Smooth muscle cell (in vitro differentiated cells): Measurements from ENCODE around the gene AP1S1. TPM values are rescaled to one million over a fixed set of nuclear protein-coding genes. Genes with fewer than 3 reads are reported as not detected.
A peak's percentile ranks its signal among the peaks of the same experiment; 100 is the strongest.

Experiments used
- DNase-seq: peaks from one replicate; lab custom pipeline; 2025; ENCODE audit not compliant: unreplicated experiment; lab: John Stamatoyannopoulos, UW
- H2AFZ ChIP-seq: fragments of 200-600 bp; sonication (generic); 2 replicates; pipeline ENCODE4 v1.6.0; 2016; ENCODE audit warnings: antibody characterized with exemption, low read depth, mild to moderate bottlenecking
- H3F3A ChIP-seq: fragments of 200-600 bp; sonication (generic); 2 replicates; pipeline ENCODE4 v1.6.0; 2017; ENCODE audit warnings: antibody characterized with exemption, low read depth
- H3K27ac ChIP-seq: fragments of 200-600 bp; sonication (generic); 2 replicates; pipeline ENCODE4 v1.5.1; 2016; ENCODE audit warnings: low read depth, mild to moderate bottlenecking
- H3K27me3 ChIP-seq: fragments of 200-600 bp; sonication (generic); 2 replicates; pipeline ENCODE4 v1.6.1; 2016; ENCODE audit warnings: low read depth, mild to moderate bottlenecking
- H3K36me3 ChIP-seq: fragments of 200-600 bp; sonication (generic); 2 replicates; pipeline ENCODE4 v1.5.1; 2016; ENCODE audit warnings: low read depth
- H3K4me1 ChIP-seq: fragments of 200-600 bp; sonication (generic); 2 replicates; pipeline ENCODE4 v1.5.1; 2016; ENCODE audit warnings: low read depth
- H3K4me2 ChIP-seq: fragments of 200-600 bp; sonication (generic); 2 replicates; pipeline ENCODE4 v1.6.0; 2016; ENCODE audit warnings: mild to moderate bottlenecking
- H3K4me3 ChIP-seq: fragments of 200-600 bp; sonication (generic); 2 replicates; pipeline ENCODE4 v1.5.1; 2016; ENCODE audit warnings: mild to moderate bottlenecking
- H3K79me2 ChIP-seq: fragments of 200-600 bp; sonication (generic); 2 replicates; pipeline ENCODE4 v1.6.0; 2016; ENCODE audit warnings: low read depth, mild to moderate bottlenecking
- H3K9ac ChIP-seq: fragments of 200-600 bp; sonication (generic); 2 replicates; pipeline ENCODE4 v1.6.0; 2016; ENCODE audit warnings: low read depth
- H3K9me3 ChIP-seq: fragments of 200-600 bp; sonication (generic); replicated peaks from 2 replicates; pipeline ENCODE4 v1.5.1; 2016; ENCODE audit warnings: low read depth
- H4K20me1 ChIP-seq: fragments of 200-600 bp; sonication (generic); 2 replicates; pipeline ENCODE4 v1.6.0; 2016; ENCODE audit warnings: low read depth
- CTCF ChIP-seq: fragments of 200-600 bp; sonication (generic); IDR thresholded peaks from 2 replicates; pipeline ENCODE4 v1.5.1; 2017; ENCODE audit warnings: borderline replicate concordance, mild to moderate bottlenecking, antibody characterized with exemption; ENCODE audit not compliant: insufficient read depth, poor library complexity, severe bottlenecking
- WGBS: methylation state at CpG from one replicate; pipeline ENCODE4 v1.1.7; 2016; ENCODE audit warnings: low lambda C conversion rate; 5-methylcytosine and 5-hydroxymethylcytosine counted together
- polyA plus RNA-seq: library from polyadenylated mRNA; unstranded; fragments of >200 nt; fragmentation: Nextera tagmentation; extraction: Ambion mirVana; gene quantifications from 2 replicates; pipeline ENCODE4 v1.2.1, GENCODE V29; 2016
- total RNA-seq: library from RNA; depleted of rRNA; stranded (reverse); fragments of >200 nt; gene quantifications from 2 replicates; pipeline ENCODE4 v1.2.3, GENCODE V29; 2014

AP1S1 gene
- total and polyA plus RNA-seq, 2 experiments from 2014 or later: 44.0 to 104 TPM

GRCh38 chr7:101163279-101164070 lies 9.2 kb downstream of the AP1S1 start:
- H3K4me3 ChIP-seq: peak overlapping the region; percentile 38
- H3K4me2 ChIP-seq: peak overlapping the region; percentile 81
- no peak overlapping the region for H3K27ac ChIP-seq
- peaks cover 49% of the 10 kb centered on the region for H3K27me3 ChIP-seq
- no peaks in the 10 kb centered on the region for H3K36me3 ChIP-seq
- H3F3A ChIP-seq: peaks cover 13% of the 10 kb centered on the region
- no peak overlapping the region for H2AFZ ChIP-seq
- no peaks in the 10 kb centered on the region for H3K9me3 ChIP-seq
- no peaks in the 10 kb centered on the region for H3K79me2 ChIP-seq
- peaks cover 62% of the 10 kb centered on the region for H4K20me1 ChIP-seq
- H3K4me1 ChIP-seq: peaks cover 38% of the 10 kb centered on the region
- H3K9ac ChIP-seq: no peak overlapping the region
- DNase-seq: no peak
- 0% methylated on average over 49 of the region's 92 CpGs for WGBS
- TF ChIP-seq CTCF: no peak

- WGBS: 3% methylated on average over 68 of the region's 75 CpGs
- peaks cover 54% of the 10 kb centered on the region for H4K20me1 ChIP-seq
- H3K9me3 ChIP-seq: no peaks in the 10 kb centered on the region
- H3K9ac ChIP-seq: no peak overlapping the region
- H3F3A ChIP-seq: peaks cover 13% of the 10 kb centered on the region
- H3K36me3 ChIP-seq: no peaks in the 10 kb centered on the region
- TF ChIP-seq CTCF: no peak
- H3K27ac ChIP-seq: no peak overlapping the region
- H3K27me3 ChIP-seq: peaks cover 51% of the 10 kb centered on the region
- peak overlapping the region; percentile 81 for H3K4me2 ChIP-seq
- peak; percentile 53 for DNase-seq
- peak overlapping the region; percentile 38 for H3K4me3 ChIP-seq
- peaks cover 38% of the 10 kb centered on the region for H3K4me1 ChIP-seq
- H3K79me2 ChIP-seq: no peaks in the 10 kb centered on the region
- no peak overlapping the region for H2AFZ ChIP-seq
These were observed 10.0 kb downstream of the AP1S1 start for GRCh38 chr7:101164071-101164840.

GRCh38 chr7:101165075-101165957 lies 11.0 kb downstream of the AP1S1 start, which contains the start of gene VGF:
TSS of gene VGF (minus strand) at chr7:101165569. CDS start at chr7:101164843, 726 bp downstream.
- Histone ChIP-seq H3K36me3 (no peaks in the 10 kb centered on the region), H3K4me2 (peak within 1 kb of the TSS; percentile 86), H3K9ac (no peak within 1 kb of the TSS), H4K20me1 (peaks cover 45% of the 10 kb centered on the region), H3K27me3 (peaks cover 56% of the 10 kb centered on the region), H3F3A (peaks cover 13% of the 10 kb centered on the region), H3K9me3 (no peaks in the 10 kb centered on the region), H3K27ac (no peak within 1 kb of the TSS), H2AFZ (peak within 1 kb of the TSS; percentile 33), H3K4me3 (peak within 1 kb of the TSS; percentile 47), H3K79me2 (no peaks in the 10 kb centered on the region), H3K4me1 (peaks cover 38% of the 10 kb centered on the region)
- no peak for TF ChIP-seq CTCF
- DNase-seq: peak; percentile 81
- 2% methylated on average over 48 of the region's 74 CpGs for WGBS
